NT2/D1 (cell line): Measurements from ENCODE around the gene KRT34.

Experiments
- SUZ12 ChIP-seq: IDR thresholded peaks from 2 replicates; pipeline ENCODE4 v1.6.1; 2011; ENCODE audit not compliant: insufficient read length, insufficient read depth; ENCODE audit errors: extremely low read depth
- YY1 ChIP-seq: IDR thresholded peaks from 2 replicates; pipeline ENCODE4 v1.6.1; 2011; ENCODE audit not compliant: insufficient read length, insufficient read depth
- ZNF274 ChIP-seq: IDR thresholded peaks from 2 replicates; pipeline ENCODE4 v1.6.1; 2011; ENCODE audit warnings: mild to moderate bottlenecking, low read depth, low read length

DNA sequence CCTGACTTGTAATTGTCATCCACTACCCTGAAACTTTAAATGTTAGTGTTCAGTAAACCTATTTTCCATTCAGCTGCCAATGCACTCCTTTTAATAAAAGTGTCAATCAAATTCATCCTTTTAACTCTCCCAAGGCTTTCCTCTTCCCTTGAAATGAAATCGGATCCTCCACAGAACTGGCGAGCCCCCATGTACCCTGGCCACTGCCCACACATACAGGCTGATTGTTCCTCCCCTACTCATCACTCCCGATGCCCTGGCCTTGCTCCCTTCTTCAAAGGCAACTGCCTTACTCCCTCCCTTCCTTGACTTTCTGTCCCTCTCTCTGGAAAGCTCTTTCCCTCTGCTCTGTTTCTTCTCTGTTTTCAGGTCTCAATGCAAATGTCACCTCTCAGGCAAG, 39.1 kb downstream of the KRT34 start:
- TF ChIP-seq YY1: no peak
- no peak for TF ChIP-seq ZNF274
- no peak for TF ChIP-seq SUZ12
